Measurements from ENCODE around the gene IL20RA. TPM values are rescaled to one million over a fixed set of nuclear protein-coding genes. Genes with fewer than 3 reads are reported as not detected.

Gene IL20RA, protein sequence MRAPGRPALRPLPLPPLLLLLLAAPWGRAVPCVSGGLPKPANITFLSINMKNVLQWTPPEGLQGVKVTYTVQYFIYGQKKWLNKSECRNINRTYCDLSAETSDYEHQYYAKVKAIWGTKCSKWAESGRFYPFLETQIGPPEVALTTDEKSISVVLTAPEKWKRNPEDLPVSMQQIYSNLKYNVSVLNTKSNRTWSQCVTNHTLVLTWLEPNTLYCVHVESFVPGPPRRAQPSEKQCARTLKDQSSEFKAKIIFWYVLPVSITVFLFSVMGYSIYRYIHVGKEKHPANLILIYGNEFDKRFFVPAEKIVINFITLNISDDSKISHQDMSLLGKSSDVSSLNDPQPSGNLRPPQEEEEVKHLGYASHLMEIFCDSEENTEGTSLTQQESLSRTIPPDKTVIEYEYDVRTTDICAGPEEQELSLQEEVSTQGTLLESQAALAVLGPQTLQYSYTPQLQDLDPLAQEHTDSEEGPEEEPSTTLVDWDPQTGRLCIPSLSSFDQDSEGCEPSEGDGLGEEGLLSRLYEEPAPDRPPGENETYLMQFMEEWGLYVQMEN
- total RNA-seq (2014; rRNA removed; shearing (Covaris generic)) (2.4 and 3.5 TPM in 2 replicates), polyA plus RNA-seq (2016; fragmentation: Nextera tagmentation; extraction: Ambion mirVana) (1.2 and 2.6 TPM in 2 replicates)
- long read RNA-seq, partial matches to known transcripts: 0 of 6 reads
- long read RNA-seq, other reads (novel, unspliced or antisense): 2 of 6 reads

- no peaks in the 10 kb centered on the region for H3K79me2 ChIP-seq (replicated peaks; ENCODE audit: insufficient read depth)
- no peak within 1 kb of the TSS for H3K27ac Mint-ChIP-seq
- H3K36me3 ChIP-seq (ENCODE audit: insufficient read depth): no peaks in the 10 kb centered on the region
- peak within 1 kb of the TSS; percentile 76 for H3K4me2 ChIP-seq
- peak; percentile 93 for ATAC-seq
- H3K9me2 ChIP-seq (ENCODE audit: insufficient read depth): no peaks in the 10 kb centered on the region
- peaks cover 5% of the 10 kb centered on the region; the same call in 2 of the 3 replicates for H3K9me3 Mint-ChIP-seq
- H3K27me3 ChIP-seq (ENCODE audit: insufficient read depth): peaks cover 53% of the 10 kb centered on the region
- no peaks in the 10 kb centered on the region for H4K20me1 ChIP-seq (replicated peaks; ENCODE audit: insufficient read depth)
- DNase-seq (ENCODE audit: low spot score): peak; percentile 80
- H3F3A ChIP-seq (replicated peaks; ENCODE audit: low read depth): peaks cover 6% of the 10 kb centered on the region; the same call in 1 of the 2 replicates
- peak within 1 kb of the TSS; percentile 74 for H3K4me3 Mint-ChIP-seq
- H3K27me3 Mint-ChIP-seq (ENCODE audit: insufficient read depth, low read depth, poor library complexity): peaks cover 23% of the 10 kb centered on the region
- 0 out of 2 replicates have a peak, but pooled peaks cover 6% of the 10 kb centered on the region for H3K4me1 ChIP-seq (ENCODE audit: insufficient read depth)
- no peaks in the 10 kb centered on the region for H3K36me3 Mint-ChIP-seq (ENCODE audit: low read depth)
- no peak within 1 kb of the TSS for H3K27ac ChIP-seq (ENCODE audit: low read depth)
- H2AFZ ChIP-seq: peak within 1 kb of the TSS; percentile 99
- peaks cover 14% of the 10 kb centered on the region for H3K4me1 Mint-ChIP-seq
- peak within 1 kb of the TSS; percentile 63 for H3K4me3 ChIP-seq
- TF ChIP-seq, protein P1, sequence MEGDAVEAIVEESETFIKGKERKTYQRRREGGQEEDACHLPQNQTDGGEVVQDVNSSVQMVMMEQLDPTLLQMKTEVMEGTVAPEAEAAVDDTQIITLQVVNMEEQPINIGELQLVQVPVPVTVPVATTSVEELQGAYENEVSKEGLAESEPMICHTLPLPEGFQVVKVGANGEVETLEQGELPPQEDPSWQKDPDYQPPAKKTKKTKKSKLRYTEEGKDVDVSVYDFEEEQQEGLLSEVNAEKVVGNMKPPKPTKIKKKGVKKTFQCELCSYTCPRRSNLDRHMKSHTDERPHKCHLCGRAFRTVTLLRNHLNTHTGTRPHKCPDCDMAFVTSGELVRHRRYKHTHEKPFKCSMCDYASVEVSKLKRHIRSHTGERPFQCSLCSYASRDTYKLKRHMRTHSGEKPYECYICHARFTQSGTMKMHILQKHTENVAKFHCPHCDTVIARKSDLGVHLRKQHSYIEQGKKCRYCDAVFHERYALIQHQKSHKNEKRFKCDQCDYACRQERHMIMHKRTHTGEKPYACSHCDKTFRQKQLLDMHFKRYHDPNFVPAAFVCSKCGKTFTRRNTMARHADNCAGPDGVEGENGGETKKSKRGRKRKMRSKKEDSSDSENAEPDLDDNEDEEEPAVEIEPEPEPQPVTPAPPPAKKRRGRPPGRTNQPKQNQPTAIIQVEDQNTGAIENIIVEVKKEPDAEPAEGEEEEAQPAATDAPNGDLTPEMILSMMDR (conservative IDR thresholded peaks at IDR 0.05; ENCODE audit: low read depth in 2 of 2): no peak
- TF ChIP-seq, protein P2, sequence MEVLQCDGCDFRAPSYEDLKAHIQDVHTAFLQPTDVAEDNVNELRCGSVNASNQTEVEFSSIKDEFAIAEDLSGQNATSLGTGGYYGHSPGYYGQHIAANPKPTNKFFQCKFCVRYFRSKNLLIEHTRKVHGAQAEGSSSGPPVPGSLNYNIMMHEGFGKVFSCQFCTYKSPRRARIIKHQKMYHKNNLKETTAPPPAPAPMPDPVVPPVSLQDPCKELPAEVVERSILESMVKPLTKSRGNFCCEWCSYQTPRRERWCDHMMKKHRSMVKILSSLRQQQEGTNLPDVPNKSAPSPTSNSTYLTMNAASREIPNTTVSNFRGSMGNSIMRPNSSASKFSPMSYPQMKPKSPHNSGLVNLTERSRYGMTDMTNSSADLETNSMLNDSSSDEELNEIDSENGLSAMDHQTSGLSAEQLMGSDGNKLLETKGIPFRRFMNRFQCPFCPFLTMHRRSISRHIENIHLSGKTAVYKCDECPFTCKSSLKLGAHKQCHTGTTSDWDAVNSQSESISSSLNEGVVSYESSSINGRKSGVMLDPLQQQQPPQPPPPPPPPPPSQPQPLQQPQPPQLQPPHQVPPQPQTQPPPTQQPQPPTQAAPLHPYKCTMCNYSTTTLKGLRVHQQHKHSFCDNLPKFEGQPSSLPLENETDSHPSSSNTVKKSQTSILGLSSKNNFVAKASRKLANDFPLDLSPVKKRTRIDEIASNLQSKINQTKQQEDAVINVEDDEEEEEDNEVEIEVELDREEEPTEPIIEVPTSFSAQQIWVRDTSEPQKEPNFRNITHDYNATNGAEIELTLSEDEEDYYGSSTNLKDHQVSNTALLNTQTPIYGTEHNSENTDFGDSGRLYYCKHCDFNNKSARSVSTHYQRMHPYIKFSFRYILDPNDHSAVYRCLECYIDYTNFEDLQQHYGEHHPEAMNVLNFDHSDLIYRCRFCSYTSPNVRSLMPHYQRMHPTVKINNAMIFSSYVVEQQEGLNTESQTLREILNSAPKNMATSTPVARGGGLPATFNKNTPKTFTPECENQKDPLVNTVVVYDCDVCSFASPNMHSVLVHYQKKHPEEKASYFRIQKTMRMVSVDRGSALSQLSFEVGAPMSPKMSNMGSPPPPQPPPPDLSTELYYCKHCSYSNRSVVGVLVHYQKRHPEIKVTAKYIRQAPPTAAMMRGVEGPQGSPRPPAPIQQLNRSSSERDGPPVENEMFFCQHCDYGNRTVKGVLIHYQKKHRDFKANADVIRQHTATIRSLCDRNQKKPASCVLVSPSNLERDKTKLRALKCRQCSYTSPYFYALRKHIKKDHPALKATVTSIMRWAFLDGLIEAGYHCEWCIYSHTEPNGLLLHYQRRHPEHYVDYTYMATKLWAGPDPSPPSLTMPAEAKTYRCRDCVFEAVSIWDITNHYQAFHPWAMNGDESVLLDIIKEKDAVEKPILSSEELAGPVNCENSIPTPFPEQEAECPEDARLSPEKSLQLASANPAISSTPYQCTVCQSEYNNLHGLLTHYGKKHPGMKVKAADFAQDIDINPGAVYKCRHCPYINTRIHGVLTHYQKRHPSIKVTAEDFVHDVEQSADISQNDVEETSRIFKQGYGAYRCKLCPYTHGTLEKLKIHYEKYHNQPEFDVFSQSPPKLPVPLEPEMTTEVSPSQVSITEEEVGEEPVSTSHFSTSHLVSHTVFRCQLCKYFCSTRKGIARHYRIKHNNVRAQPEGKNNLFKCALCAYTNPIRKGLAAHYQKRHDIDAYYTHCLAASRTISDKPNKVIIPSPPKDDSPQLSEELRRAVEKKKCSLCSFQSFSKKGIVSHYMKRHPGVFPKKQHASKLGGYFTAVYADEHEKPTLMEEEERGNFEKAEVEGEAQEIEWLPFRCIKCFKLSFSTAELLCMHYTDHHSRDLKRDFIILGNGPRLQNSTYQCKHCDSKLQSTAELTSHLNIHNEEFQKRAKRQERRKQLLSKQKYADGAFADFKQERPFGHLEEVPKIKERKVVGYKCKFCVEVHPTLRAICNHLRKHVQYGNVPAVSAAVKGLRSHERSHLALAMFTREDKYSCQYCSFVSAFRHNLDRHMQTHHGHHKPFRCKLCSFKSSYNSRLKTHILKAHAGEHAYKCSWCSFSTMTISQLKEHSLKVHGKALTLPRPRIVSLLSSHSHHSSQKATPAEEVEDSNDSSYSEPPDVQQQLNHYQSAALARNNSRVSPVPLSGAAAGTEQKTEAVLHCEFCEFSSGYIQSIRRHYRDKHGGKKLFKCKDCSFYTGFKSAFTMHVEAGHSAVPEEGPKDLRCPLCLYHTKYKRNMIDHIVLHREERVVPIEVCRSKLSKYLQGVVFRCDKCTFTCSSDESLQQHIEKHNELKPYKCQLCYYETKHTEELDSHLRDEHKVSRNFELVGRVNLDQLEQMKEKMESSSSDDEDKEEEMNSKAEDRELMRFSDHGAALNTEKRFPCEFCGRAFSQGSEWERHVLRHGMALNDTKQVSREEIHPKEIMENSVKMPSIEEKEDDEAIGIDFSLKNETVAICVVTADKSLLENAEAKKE (CRISPR knock-in tag; IDR thresholded peaks at IDR 0.05): no peak
- TF ChIP-seq ZNF331 (CRISPR knock-in tag; IDR thresholded peaks at IDR 0.05; ENCODE audit: low read depth) (no peak), STAT1 (IDR thresholded peaks at IDR 0.05; ENCODE audit: unreplicated experiment) (no peak), JUNB (IDR thresholded peaks at IDR 0.05; ENCODE audit: unreplicated experiment) (no peak), ETS1 (IDR thresholded peaks at IDR 0.05) (no peak), REST (IDR thresholded peaks at IDR 0.05; ENCODE audit: unreplicated experiment) (no peak), EZH2phosphoT487 (IDR thresholded peaks at IDR 0.05; ENCODE audit: unreplicated experiment) (no peak), CREB1 (CRISPR knock-in tag; IDR thresholded peaks at IDR 0.05; ENCODE audit: low read depth) (no peak), ZNF114 (CRISPR knock-in tag; IDR thresholded peaks at IDR 0.05) (no peak)
Observed at GRCh38 chr6:137044366-137045221, at the start of gene IL20RA. IL20RA (minus strand) TSS chr6:137044965; CDS start chr6:137044728, 237 bp downstream.
